ENCODE results near the gene TXNDC11.

- TF ChIP-seq GATA3 (IDR thresholded peaks at IDR 0.05; ENCODE audit: low read depth, low read length) = no peak
- TF ChIP-seq GATA2 (IDR thresholded peaks at IDR 0.05; ENCODE audit: low read depth, low read length) = no peak
Observed at GRCh38 chr16:11756248-11756647, 13.6 kb upstream of the TXNDC11 start.

Measured in SH-SY5Y (cell line).